GM23338 (cell line): Measurements from ENCODE around the gene GZMB. TPM values are rescaled to one million over a fixed set of nuclear protein-coding genes. Genes with fewer than 3 reads are reported as not detected.

Source experiments
- ATAC-seq: fragments of 200-7000 bp; cut with Tn5 transposase; 3 replicates; pipeline ENCODE4 v1.9.1; 2020
- DNase-seq: peaks from one replicate; pipeline ENCODE4 v3.0.0-alpha.2; 2015; ENCODE audit warnings: low spot score
- H2AFZ ChIP-seq: fragments of 200-600 bp; sonication (generic); 2 replicates; pipeline ENCODE4 v1.8.0; 2016; ENCODE audit warnings: antibody characterized with exemption, mild to moderate bottlenecking, moderate library complexity
- H3F3A ChIP-seq: fragments of 200-600 bp; sonication (generic); replicated peaks from 2 replicates; pipeline ENCODE4 v1.8.0; 2017; ENCODE audit warnings: antibody characterized with exemption, mixed run types, low read depth
- H3K27ac ChIP-seq: fragments of 200-600 bp; sonication (generic); 2 replicates; pipeline ENCODE4 v1.6.1; 2016; ENCODE audit warnings: low read depth
- H3K27me3 ChIP-seq: fragments of 200-600 bp; sonication (generic); 2 replicates; pipeline ENCODE4 v1.8.0; 2016; ENCODE audit warnings: mild to moderate bottlenecking, mixed run types, moderate library complexity; ENCODE audit not compliant: insufficient read depth
- H3K36me3 ChIP-seq: fragments of 200-600 bp; sonication (generic); 2 replicates; pipeline ENCODE4 v1.8.0; 2016; ENCODE audit warnings: mild to moderate bottlenecking; ENCODE audit not compliant: insufficient read depth
- H3K4me1 ChIP-seq: fragments of 200-600 bp; sonication (generic); 2 replicates; pipeline ENCODE4 v1.8.0; 2016; ENCODE audit warnings: mild to moderate bottlenecking, moderate library complexity; ENCODE audit not compliant: insufficient read depth
- H3K4me2 ChIP-seq: fragments of 200-600 bp; sonication (generic); 2 replicates; pipeline ENCODE4 v1.7.1; 2017; ENCODE audit warnings: mixed run types
- H3K4me3 ChIP-seq: fragments of 200-600 bp; sonication (generic); 2 replicates; pipeline ENCODE4 v1.6.1; 2016; ENCODE audit warnings: mixed run types
- H3K79me2 ChIP-seq: fragments of 200-600 bp; sonication (generic); replicated peaks from 2 replicates; pipeline ENCODE4 v1.8.0; 2017; ENCODE audit warnings: mild to moderate bottlenecking; ENCODE audit not compliant: insufficient read depth
- H3K9me2 ChIP-seq: fragments of 200-600 bp; sonication (generic); 2 replicates; pipeline ENCODE4 v1.8.0; 2017; ENCODE audit not compliant: insufficient read depth
- H4K20me1 ChIP-seq: fragments of 200-600 bp; sonication (generic); replicated peaks from 2 replicates; pipeline ENCODE4 v1.8.0; 2017; ENCODE audit warnings: mild to moderate bottlenecking; ENCODE audit not compliant: insufficient read depth
- H3K27ac Mint-ChIP-seq: 2 replicates; pipeline ENCODE4 v1.8.0; 2020; ENCODE audit warnings: inconsistent platforms, mild to moderate bottlenecking, moderate library complexity, mixed read lengths
- H3K27me3 Mint-ChIP-seq: 3 replicates; pipeline ENCODE4 v1.8.0; 2022; ENCODE audit warnings: low read depth, mild to moderate bottlenecking, moderate library complexity, mixed read lengths, inconsistent platforms; ENCODE audit not compliant: insufficient read depth, poor library complexity
- H3K36me3 Mint-ChIP-seq: 3 replicates; pipeline ENCODE4 v1.8.0; 2021; ENCODE audit warnings: low read depth, mild to moderate bottlenecking, inconsistent platforms, moderate library complexity, mixed read lengths
- H3K4me1 Mint-ChIP-seq: 3 replicates; pipeline ENCODE4 v1.8.0; 2020; ENCODE audit warnings: mild to moderate bottlenecking, inconsistent platforms, mixed read lengths
- H3K4me3 Mint-ChIP-seq: 3 replicates; pipeline ENCODE4 v1.8.0; 2021; ENCODE audit warnings: moderate library complexity, mild to moderate bottlenecking, inconsistent platforms, mixed read lengths
- H3K9me3 Mint-ChIP-seq: 3 replicates; pipeline ENCODE4 v1.8.0; 2020; ENCODE audit warnings: moderate library complexity, mild to moderate bottlenecking, inconsistent platforms, mixed read lengths
- CREB1 ChIP-seq: fragments of 250-450 bp; sonication (Bioruptor Pico); IDR thresholded peaks from 2 replicates; pipeline ENCODE4 v1.5.0; 2020; ENCODE audit warnings: low read depth, mild to moderate bottlenecking, moderate library complexity
- EZH2 ChIP-seq: fragments of 200-600 bp; sonication (generic); IDR thresholded peaks from one replicate; pipeline ENCODE4 v1.8.0; 2017; ENCODE audit warnings: antibody characterized with exemption, mild to moderate bottlenecking, low read depth; ENCODE audit not compliant: unreplicated experiment
- POLR2AphosphoS5 ChIP-seq: IDR thresholded peaks from 2 replicates; pipeline ENCODE4 v1.6.1; 2016; ENCODE audit warnings: antibody characterized with exemption, low read depth
- STAT1 ChIP-seq: IDR thresholded peaks from one replicate; pipeline ENCODE4 v1.6.1; 2016; ENCODE audit warnings: antibody characterized with exemption; ENCODE audit not compliant: unreplicated experiment
- polyA plus RNA-seq: library from polyadenylated mRNA; unstranded; fragments of >200 nt; fragmentation: Nextera tagmentation; extraction: Ambion mirVana; gene quantifications from 2 replicates; pipeline ENCODE4 v1.2.1, GENCODE V29; 2016
- total RNA-seq: library from RNA; depleted of rRNA; stranded (reverse); fragments of >200 nt; shearing (Covaris generic); gene quantifications from 2 replicates; pipeline ENCODE4 v1.2.3, GENCODE V29; 2014
- TF ChIP-seq, protein P1 (sequence below): fragments of 250-450 bp; sonication (Bioruptor Pico); IDR thresholded peaks from 2 replicates; pipeline ENCODE4 v1.5.0; 2020; ENCODE audit warnings: mild to moderate bottlenecking, moderate library complexity
- TF ChIP-seq, protein P2 (sequence below): IDR thresholded peaks from one replicate; pipeline ENCODE4 v1.6.1; 2018; ENCODE audit warnings: antibody characterized with exemption; ENCODE audit not compliant: unreplicated experiment

GZMB gene
- total and polyA plus RNA-seq, 2 experiments from 2014 or later: not detected

DNA sequence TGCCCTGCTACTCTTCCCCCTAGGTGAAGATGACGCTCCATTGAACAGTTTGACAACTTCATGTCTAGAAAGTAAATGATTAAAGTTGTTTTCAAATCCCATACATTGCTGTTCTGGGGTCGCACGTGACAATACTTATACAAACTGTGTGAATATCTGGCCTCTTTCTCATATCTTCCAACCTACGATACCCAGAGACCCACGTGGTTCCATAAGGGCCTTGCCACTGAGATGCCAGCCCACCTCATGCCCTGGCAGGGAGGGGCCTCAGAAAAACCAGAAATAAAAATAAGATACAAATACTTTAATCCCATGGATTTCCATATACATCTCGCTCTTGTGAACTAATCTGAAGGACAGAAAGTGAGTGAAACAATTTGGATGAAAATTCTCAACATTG is 4.5 kb downstream of the GZMB start:
- no peak for ATAC-seq
- Mint-ChIP-seq H3K4me1 (no peaks in the 10 kb centered on the region), H3K27ac (no peak overlapping the region), H3K9me3 (peaks cover 3% of the 10 kb centered on the region; the same call in 2 of the 3 replicates), H3K36me3 (no peaks in the 10 kb centered on the region; the same call in 2 of the 3 replicates), H3K4me3 (no peak overlapping the region), H3K27me3 (no peaks in the 10 kb centered on the region)
- DNase-seq: no peak
- no peaks in the 10 kb centered on the region for H3K36me3 ChIP-seq
- H3K27me3 ChIP-seq: no peaks in the 10 kb centered on the region
- TF ChIP-seq, protein P1, sequence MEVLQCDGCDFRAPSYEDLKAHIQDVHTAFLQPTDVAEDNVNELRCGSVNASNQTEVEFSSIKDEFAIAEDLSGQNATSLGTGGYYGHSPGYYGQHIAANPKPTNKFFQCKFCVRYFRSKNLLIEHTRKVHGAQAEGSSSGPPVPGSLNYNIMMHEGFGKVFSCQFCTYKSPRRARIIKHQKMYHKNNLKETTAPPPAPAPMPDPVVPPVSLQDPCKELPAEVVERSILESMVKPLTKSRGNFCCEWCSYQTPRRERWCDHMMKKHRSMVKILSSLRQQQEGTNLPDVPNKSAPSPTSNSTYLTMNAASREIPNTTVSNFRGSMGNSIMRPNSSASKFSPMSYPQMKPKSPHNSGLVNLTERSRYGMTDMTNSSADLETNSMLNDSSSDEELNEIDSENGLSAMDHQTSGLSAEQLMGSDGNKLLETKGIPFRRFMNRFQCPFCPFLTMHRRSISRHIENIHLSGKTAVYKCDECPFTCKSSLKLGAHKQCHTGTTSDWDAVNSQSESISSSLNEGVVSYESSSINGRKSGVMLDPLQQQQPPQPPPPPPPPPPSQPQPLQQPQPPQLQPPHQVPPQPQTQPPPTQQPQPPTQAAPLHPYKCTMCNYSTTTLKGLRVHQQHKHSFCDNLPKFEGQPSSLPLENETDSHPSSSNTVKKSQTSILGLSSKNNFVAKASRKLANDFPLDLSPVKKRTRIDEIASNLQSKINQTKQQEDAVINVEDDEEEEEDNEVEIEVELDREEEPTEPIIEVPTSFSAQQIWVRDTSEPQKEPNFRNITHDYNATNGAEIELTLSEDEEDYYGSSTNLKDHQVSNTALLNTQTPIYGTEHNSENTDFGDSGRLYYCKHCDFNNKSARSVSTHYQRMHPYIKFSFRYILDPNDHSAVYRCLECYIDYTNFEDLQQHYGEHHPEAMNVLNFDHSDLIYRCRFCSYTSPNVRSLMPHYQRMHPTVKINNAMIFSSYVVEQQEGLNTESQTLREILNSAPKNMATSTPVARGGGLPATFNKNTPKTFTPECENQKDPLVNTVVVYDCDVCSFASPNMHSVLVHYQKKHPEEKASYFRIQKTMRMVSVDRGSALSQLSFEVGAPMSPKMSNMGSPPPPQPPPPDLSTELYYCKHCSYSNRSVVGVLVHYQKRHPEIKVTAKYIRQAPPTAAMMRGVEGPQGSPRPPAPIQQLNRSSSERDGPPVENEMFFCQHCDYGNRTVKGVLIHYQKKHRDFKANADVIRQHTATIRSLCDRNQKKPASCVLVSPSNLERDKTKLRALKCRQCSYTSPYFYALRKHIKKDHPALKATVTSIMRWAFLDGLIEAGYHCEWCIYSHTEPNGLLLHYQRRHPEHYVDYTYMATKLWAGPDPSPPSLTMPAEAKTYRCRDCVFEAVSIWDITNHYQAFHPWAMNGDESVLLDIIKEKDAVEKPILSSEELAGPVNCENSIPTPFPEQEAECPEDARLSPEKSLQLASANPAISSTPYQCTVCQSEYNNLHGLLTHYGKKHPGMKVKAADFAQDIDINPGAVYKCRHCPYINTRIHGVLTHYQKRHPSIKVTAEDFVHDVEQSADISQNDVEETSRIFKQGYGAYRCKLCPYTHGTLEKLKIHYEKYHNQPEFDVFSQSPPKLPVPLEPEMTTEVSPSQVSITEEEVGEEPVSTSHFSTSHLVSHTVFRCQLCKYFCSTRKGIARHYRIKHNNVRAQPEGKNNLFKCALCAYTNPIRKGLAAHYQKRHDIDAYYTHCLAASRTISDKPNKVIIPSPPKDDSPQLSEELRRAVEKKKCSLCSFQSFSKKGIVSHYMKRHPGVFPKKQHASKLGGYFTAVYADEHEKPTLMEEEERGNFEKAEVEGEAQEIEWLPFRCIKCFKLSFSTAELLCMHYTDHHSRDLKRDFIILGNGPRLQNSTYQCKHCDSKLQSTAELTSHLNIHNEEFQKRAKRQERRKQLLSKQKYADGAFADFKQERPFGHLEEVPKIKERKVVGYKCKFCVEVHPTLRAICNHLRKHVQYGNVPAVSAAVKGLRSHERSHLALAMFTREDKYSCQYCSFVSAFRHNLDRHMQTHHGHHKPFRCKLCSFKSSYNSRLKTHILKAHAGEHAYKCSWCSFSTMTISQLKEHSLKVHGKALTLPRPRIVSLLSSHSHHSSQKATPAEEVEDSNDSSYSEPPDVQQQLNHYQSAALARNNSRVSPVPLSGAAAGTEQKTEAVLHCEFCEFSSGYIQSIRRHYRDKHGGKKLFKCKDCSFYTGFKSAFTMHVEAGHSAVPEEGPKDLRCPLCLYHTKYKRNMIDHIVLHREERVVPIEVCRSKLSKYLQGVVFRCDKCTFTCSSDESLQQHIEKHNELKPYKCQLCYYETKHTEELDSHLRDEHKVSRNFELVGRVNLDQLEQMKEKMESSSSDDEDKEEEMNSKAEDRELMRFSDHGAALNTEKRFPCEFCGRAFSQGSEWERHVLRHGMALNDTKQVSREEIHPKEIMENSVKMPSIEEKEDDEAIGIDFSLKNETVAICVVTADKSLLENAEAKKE (CRISPR knock-in tag): no peak
- TF ChIP-seq CREB1 (no peak), STAT1 (no peak), EZH2 (no peak), POLR2AphosphoS5 (no peak)
- TF ChIP-seq, protein P2, sequence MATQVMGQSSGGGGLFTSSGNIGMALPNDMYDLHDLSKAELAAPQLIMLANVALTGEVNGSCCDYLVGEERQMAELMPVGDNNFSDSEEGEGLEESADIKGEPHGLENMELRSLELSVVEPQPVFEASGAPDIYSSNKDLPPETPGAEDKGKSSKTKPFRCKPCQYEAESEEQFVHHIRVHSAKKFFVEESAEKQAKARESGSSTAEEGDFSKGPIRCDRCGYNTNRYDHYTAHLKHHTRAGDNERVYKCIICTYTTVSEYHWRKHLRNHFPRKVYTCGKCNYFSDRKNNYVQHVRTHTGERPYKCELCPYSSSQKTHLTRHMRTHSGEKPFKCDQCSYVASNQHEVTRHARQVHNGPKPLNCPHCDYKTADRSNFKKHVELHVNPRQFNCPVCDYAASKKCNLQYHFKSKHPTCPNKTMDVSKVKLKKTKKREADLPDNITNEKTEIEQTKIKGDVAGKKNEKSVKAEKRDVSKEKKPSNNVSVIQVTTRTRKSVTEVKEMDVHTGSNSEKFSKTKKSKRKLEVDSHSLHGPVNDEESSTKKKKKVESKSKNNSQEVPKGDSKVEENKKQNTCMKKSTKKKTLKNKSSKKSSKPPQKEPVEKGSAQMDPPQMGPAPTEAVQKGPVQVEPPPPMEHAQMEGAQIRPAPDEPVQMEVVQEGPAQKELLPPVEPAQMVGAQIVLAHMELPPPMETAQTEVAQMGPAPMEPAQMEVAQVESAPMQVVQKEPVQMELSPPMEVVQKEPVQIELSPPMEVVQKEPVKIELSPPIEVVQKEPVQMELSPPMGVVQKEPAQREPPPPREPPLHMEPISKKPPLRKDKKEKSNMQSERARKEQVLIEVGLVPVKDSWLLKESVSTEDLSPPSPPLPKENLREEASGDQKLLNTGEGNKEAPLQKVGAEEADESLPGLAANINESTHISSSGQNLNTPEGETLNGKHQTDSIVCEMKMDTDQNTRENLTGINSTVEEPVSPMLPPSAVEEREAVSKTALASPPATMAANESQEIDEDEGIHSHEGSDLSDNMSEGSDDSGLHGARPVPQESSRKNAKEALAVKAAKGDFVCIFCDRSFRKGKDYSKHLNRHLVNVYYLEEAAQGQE: no peak
- H3K9me2 ChIP-seq: peaks cover 8% of the 10 kb centered on the region
- no peak overlapping the region for H2AFZ ChIP-seq
- H3F3A ChIP-seq: no peaks in the 10 kb centered on the region
- no peaks in the 10 kb centered on the region for H3K79me2 ChIP-seq
- H4K20me1 ChIP-seq: no peaks in the 10 kb centered on the region
- H3K4me1 ChIP-seq: no peaks in the 10 kb centered on the region
- no peak overlapping the region for H3K4me3 ChIP-seq
- H3K4me2 ChIP-seq: no peak overlapping the region
- no peak overlapping the region for H3K27ac ChIP-seq
